ENCODE data around the gene CRHR2.

DNA sequence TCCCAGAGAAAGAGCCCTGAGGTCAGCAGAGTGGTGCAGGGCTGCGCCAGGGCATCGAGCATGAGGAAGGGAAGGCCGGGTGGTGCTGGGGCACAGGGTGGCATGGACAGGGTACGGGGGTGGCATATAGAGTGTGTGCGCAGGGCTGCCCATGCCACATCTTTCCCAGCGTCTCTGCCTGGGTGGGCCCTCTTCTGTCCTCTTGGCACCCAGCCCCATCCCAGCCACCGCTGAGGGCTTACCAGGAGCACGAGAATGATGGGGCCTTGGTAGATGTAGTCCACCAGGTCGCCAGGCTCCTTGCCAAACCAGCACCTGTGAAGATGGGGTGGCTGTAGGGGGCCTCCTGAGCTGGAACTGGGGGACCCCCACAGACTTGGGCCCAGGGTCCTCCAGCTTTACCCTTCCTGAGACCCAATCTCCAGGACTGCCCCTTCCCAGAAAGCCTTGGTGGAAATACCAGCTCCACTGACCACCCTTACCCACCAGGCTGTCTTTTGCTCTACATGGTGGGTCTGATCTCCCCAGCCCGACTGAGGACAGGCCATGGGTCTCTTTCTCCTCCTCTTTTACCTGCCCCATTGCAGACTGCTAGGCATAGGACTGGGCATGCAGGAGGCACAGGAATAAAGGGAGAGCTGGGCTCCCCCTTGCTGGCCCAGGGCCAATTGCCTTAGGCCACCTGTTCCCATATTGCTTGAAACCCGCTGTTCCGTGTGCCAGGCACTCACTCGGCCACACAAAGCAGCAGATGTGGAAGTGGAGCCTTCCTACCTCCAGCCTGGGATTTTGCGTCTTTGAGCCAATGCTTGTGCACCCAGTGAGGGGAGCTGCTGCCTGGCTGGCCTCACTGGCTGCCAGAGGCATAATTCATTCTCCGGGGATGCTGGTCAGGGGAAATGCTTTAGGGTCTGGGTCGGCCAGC is 21.7 kb downstream of the CRHR2 start:
- no peak for TF ChIP-seq ZNF16 (tag by site-specific recombination; IDR thresholded peaks at IDR 0.05; ENCODE audit: low read depth)
- TF ChIP-seq, protein P1, sequence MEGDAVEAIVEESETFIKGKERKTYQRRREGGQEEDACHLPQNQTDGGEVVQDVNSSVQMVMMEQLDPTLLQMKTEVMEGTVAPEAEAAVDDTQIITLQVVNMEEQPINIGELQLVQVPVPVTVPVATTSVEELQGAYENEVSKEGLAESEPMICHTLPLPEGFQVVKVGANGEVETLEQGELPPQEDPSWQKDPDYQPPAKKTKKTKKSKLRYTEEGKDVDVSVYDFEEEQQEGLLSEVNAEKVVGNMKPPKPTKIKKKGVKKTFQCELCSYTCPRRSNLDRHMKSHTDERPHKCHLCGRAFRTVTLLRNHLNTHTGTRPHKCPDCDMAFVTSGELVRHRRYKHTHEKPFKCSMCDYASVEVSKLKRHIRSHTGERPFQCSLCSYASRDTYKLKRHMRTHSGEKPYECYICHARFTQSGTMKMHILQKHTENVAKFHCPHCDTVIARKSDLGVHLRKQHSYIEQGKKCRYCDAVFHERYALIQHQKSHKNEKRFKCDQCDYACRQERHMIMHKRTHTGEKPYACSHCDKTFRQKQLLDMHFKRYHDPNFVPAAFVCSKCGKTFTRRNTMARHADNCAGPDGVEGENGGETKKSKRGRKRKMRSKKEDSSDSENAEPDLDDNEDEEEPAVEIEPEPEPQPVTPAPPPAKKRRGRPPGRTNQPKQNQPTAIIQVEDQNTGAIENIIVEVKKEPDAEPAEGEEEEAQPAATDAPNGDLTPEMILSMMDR (tag by site-specific recombination; IDR thresholded peaks at IDR 0.05) = no peak
- no peak for TF ChIP-seq ZNF548 (tag by site-specific recombination; IDR thresholded peaks at IDR 0.05)
- no peak for TF ChIP-seq ZFHX2 (tag by site-specific recombination; conservative IDR thresholded peaks at IDR 0.05)
- TF ChIP-seq, protein P2, sequence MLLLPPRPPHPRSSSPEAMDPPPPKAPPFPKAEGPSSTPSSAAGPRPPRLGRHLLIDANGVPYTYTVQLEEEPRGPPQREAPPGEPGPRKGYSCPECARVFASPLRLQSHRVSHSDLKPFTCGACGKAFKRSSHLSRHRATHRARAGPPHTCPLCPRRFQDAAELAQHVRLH (tag by site-specific recombination; IDR thresholded peaks at IDR 0.05) = no peak
- no peak for TF ChIP-seq ZNF514 (tag by site-specific recombination; IDR thresholded peaks at IDR 0.05)
- no peak for TF ChIP-seq BCL11B (tag by site-specific recombination; IDR thresholded peaks at IDR 0.05; ENCODE audit: low read depth)
- no peak for TF ChIP-seq TCF7L2 (IDR thresholded peaks at IDR 0.05; ENCODE audit: borderline replicate concordance, low read depth, low read length)

Data from HEK293 (cell line).